Measurements from ENCODE around the gene CIT.

- no peak for TF ChIP-seq CTCF (conservative IDR thresholded peaks at IDR 0.05 in 1 of 2, IDR thresholded peaks at IDR 0.05 in 1 of 2; ENCODE audit: low read depth in 1 of 2, low read length in 2 of 2)
- TF ChIP-seq EZH2 (IDR thresholded peaks at IDR 0.05; ENCODE audit: low read length, missing control alignments): no peak
These were observed 164.4 kb downstream of the CIT start for GRCh38 chr12:119712721-119713120.

All from fibroblast of lung (primary cell).